Measurements from ENCODE around the gene GALNT9.
"Not testable (repeated sequence)": the region's sequence is repeated elsewhere in the genome, so short reads cannot be mapped to it uniquely, and the experiment has no call there.

The GALNT9 gene

DNA sequence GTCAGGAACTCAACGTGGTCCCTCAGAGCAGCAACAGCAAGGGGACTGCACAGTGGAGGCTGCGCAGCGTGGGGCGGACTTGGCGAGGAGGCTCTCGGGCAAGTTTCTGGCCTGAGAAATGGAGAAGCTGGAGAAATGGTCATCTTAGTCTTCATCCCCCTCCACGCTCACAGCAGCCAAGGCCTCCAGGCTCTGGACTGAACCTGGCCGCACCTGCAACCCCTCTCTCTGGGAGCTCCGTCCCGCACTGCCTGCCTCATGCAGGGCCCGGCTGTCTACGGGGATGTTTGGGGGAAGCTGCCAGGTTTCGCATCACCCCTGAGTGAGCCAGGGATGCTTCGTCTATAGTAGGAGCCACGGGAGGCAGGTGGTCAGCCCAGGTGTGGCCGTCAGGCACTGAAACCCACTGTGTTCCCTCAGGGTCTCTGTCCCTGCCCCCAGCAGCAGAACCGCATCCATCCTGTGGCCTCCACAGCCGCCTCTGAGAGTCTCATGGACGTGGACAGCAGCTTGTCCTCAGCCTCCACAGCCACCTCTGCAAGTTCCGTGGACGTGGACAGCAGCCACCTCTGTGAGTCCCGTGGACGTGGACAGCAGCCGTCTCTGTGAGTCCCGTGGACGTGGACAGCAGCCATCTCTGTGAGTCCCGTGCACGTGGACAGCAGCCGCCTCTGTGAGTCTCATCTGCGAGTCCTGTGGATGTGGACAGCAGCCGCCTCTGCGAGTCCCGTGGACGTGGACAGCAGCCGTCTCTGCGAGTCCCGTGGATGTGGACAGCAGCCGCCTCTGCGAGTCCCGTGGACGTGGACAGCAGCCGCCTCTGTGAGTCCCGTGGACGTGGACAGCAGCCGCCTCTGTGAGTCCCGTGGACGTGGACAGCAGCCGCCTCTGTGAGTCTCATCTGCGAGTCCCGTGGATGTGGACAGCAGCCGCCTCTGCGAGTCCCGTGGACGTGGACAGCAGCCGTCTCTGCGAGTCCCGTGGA lies 29.1 kb upstream of the GALNT9 start:
- DNase-seq (ENCODE audit: low read depth in 2 of 2): not testable (repeated sequence)

DNA sequence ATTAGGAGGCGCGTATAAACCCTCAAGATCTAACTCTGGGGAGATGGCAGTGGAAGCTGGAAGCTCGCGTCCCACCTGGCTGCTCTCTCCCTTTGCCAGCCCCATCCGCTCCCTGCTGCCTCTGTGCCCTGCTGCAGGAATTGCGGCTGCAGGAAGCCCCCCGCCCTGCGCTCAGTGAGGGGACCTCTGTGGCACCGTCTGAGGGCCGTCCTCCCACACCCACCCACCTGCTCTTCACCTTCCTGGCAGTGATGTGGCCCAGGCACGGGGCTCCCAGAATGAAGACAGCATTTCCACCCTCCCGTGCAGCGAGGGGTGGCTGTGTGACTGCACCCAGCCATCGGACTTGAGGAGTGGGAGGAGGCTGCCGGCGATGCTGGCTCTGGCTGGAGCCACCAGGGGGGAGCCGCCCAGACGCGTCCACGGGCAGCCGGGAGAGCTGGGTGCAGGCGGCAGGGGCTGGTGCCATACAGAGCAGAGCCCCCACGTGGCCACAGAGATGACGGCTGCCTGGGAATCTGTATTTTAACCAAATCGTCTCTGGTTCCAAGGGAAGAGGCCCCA lies 28.3 kb upstream of the GALNT9 start:
- no peak for DNase-seq (ENCODE audit: low read depth in 2 of 2)

GRCh38 chr12:132356691-132357622 lies 27.6 kb upstream of the GALNT9 start:
- DNase-seq (ENCODE audit: low read depth in 2 of 2): no peak

GRCh38 chr12:132355742-132356681 lies 26.6 kb upstream of the GALNT9 start:
- DNase-seq (ENCODE audit: low read depth in 2 of 2): no peak

- no peak for DNase-seq (ENCODE audit: low read depth in 2 of 2)
Measured at GRCh38 chr12:132354982-132355680, 25.7 kb upstream of the GALNT9 start.

GRCh38 chr12:132354211-132354981 lies 25.0 kb upstream of the GALNT9 start:
- no peak for DNase-seq (ENCODE audit: low read depth in 2 of 2)

- no peak for DNase-seq (ENCODE audit: low read depth in 2 of 2)
Measured at GRCh38 chr12:132353811-132354210, 24.4 kb upstream of the GALNT9 start.

GRCh38 chr12:132352896-132353800 lies 23.8 kb upstream of the GALNT9 start:
- DNase-seq (ENCODE audit: low read depth in 2 of 2): no peak

GRCh38 chr12:132351751-132352495 lies 22.5 kb upstream of the GALNT9 start:
- no peak for DNase-seq (ENCODE audit: low read depth in 2 of 2)

DNA sequence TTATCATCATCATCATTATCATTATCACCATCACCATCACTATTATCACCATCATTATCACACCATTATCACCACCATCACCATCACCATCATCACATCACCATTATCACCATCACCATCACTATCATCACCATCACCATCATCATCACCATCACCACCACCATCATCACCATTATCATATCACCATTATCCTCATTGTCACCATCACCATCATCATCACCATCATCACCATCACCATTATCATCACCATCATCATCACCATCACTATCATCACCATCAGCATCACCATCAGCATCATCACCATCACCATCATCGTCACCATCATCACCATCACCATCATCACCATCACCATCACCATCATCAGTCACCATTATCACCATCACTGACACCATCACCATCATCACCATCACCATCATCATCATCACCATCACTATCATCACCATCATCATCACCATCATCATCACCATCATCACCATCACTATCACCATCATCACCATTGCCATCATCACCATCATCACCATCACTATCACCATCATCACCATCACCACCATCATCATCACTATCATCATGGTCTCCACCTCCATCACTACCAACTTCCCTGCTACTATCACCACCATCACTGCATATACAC lies 20.2 kb upstream of the GALNT9 start:
- DNase-seq (ENCODE audit: low read depth in 2 of 2): no peak

DNA sequence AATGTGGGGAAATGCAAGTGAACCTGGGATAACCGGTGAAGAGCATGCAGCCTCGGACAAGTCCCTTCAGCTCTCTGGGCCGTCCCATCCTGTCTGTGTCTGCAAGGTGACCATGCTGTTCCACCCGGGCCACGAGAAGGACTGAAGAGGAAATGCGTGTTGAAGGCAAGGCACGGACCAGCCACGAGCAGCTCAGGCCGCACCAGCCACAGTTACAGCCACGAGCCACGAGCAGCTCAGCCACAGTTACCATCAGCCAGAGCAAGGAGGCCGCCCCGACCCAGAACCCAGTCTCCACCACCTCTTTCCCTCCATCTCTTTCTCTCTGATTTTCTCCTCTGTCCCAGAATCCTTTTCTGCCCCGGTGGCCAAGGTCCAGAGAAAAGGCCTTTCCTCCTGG lies 18.8 kb upstream of the GALNT9 start:
- no peak for DNase-seq (ENCODE audit: low read depth in 2 of 2)

- no peak for DNase-seq (ENCODE audit: low read depth in 2 of 2)
Measured at GRCh38 chr12:132347176-132347855, 17.9 kb upstream of the GALNT9 start.

DNA sequence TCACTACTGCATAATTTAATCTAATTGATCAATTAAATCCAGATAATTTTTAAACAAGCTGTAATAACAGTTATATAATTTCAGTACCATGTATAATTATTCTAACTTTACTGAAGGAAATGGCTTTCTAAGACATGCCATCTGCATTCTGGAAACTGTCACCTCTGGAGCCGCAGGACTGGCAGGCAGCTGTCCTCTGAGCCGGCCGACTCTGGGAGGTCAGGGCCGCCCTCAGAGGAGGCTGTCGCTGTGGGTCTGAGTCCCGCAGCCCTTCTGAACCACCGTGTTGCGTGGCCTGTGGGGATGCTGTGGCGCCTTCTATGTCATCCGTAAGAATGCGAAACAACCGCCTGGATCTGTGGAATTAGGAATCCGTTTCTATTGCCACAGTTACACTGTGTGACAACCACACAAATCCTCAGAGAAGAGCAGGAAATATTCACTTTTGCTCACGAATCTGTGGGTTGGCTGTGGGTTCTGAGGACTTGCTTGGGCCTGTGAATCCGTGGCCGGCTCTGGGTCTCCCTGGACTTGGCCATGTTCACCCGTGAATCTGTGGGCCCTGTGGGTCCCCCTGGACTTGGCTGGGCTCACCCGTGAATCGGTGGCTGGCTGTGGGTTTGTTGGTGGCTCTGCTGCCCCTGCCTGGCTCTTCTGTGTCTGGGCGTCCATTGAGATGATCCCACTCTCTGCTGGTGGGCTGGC lies 17.2 kb upstream of the GALNT9 start:
- no peak for DNase-seq (ENCODE audit: low read depth in 2 of 2)

DNA sequence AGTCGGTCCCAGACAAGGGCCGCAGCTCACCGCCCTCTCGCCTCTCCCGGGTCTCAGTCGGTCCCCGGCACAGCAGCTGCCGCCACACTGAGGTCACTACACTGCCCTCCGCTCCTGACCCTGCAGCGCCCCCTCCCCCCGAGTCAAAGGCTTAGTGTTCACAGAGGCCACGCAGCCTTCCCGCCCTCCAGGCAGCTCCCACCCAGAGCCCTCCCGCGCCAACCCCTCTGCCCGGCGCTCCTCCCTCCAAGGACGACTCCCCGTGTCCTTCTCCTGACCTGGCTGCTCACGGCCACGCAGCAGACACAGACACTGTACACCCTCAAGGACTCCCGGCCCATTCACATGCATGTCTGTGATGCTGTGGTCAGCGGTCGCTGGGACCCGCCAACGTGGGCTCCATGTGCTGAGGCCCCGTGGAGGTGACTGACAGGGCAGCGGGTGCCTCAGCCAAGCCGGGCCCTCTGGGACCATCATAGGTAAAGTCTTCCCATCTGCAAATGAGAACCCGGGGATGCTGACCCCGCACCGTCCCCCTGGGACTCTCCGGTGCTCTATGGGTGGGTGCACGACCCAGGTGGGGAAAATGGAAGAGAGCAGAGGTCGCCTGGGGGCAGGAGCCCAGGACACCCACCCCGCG lies 16.3 kb upstream of the GALNT9 start:
- DNase-seq (ENCODE audit: low read depth in 2 of 2): no peak

GRCh38 chr12:132345126-132345525 lies 15.7 kb upstream of the GALNT9 start:
- DNase-seq (ENCODE audit: low read depth in 2 of 2): no peak

GRCh38 chr12:132344601-132345000 lies 15.2 kb upstream of the GALNT9 start:
- no peak for DNase-seq (ENCODE audit: low read depth in 2 of 2)
